HG03575 (cell line): ENCODE results near the gene MED20.

Experiments
- ATAC-seq: cut with Tn5 transposase; IDR thresholded peaks from one replicate; pipeline ENCODE4 v1.9.1; 2021; ENCODE audit not compliant: unreplicated experiment, insufficient number of reproducible peaks, low FRiP score; ENCODE audit errors: extremely low read depth

Gene MED20

GRCh38 chr6:41877051-41877680 is 43.8 kb downstream of the MED20 start:
- no peak for ATAC-seq

GRCh38 chr6:41874741-41875140 is 46.2 kb downstream of the MED20 start:
- no peak for ATAC-seq

DNA sequence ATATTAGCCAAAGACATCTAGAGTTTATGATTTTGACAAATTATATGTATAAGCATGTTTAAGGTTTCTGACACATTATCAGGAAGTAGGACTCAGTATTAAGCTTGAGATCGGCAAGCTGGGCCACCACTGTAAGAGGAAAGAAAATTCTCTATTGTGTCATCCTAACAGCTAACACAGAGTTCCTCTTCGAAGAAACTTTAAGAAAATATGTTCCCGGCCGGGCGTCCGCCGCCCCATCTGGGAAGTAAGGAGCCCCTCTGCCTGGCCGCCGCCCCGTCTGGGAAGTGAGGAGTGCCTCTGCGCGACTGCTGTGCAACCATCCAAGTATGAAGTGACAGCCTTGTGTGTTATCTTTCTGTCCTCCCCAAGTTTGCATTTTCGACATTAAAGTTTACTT is 48.8 kb downstream of the MED20 start:
- ATAC-seq: no peak

DNA sequence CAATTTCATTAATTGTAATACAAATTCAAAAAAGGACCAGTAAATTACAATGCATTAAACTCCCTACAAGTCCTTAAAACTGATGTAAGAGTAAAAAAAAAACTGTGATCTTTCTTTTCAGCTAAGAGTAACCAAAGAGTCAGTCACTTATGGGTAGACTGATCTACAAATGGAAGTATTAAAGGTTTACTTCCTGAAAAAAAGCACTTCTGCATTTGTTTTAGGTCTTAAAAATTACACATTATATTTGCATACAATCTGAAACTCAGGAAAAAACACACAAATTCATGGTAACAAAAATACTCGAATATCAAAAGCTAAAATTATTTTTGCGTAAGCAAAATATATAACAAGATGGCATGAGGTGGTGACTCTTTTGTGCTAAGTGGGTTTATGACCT is 49.2 kb downstream of the MED20 start:
- ATAC-seq: no peak

DNA sequence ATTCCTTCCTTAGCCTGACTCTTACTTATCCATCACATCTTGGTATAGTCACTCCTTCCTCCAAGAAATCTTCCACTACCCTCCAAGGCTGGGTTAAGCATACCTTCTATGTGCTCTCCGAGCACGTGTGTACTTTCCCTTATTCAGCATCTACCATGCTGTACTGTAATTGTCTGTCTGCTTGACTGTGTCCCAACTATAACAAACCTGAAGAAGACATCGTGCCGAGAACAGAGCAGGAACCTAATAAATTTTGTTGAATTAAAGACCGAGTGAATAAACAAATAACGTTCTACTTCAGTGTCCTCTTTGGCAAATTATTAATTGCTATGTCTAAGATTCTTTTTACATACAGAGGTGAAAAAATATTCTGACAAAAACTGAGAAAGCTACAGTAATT is 61.6 kb downstream of the MED20 start:
- ATAC-seq: no peak

- ATAC-seq: no peak
Measured at GRCh38 chr6:41858703-41859102, 62.2 kb downstream of the MED20 start.
